ENCODE measurements around the gene U2AF1. TPM values are rescaled to one million over a fixed set of nuclear protein-coding genes. Genes with fewer than 3 reads are reported as not detected.
A peak's percentile ranks its signal among the peaks of the same experiment; 100 is the strongest.
"Not testable (repeated sequence)": the region's sequence is repeated elsewhere in the genome, so short reads cannot be mapped to it uniquely, and the experiment has no call there.

Gene U2AF1
- 13.3 TPM for total RNA-seq
- polyA plus RNA-seq, result 51.6 TPM
- long read RNA-seq, donor 1, transcript U2AF1-201 (8 exons, 962 nt), result major isoform, 10 of 12 reads
- long read RNA-seq, donor 1, partial matches to known transcripts, result 0 of 12 reads
- long read RNA-seq, donor 1, other reads (novel, unspliced or antisense), result 0 of 12 reads
- long read RNA-seq, donor 2, full-length matches to known transcripts, result 135 of 140 reads
- long read RNA-seq, donor 2, partial matches to known transcripts, result 0 of 140 reads
- long read RNA-seq, donor 2, other reads (novel, unspliced or antisense), result 5 of 140 reads
- long read RNA-seq, donor 3, transcript U2AF1-201 (8 exons, 962 nt), result major isoform, 97 of 137 reads
- long read RNA-seq, donor 3, transcript U2AF1-202 (8 exons, 940 nt), result minor isoform, 25 of 137 reads
- long read RNA-seq, donor 3, partial matches to known transcripts, result 0 of 137 reads
- long read RNA-seq, donor 3, other reads (novel, unspliced or antisense), result 5 of 137 reads
- long read RNA-seq, donor 4, transcript U2AF1-201 (8 exons, 962 nt), result major isoform, 28 of 50 reads
- long read RNA-seq, donor 4, transcript U2AF1-202 (8 exons, 940 nt), result minor isoform, 19 of 50 reads
- long read RNA-seq, donor 4, partial matches to known transcripts, result 0 of 50 reads
- long read RNA-seq, donor 4, other reads (novel, unspliced or antisense), result 0 of 50 reads
- long read RNA-seq, donor 5, transcript U2AF1-201 (8 exons, 962 nt), result major isoform, 82 of 140 reads
- long read RNA-seq, donor 5, transcript U2AF1-202 (8 exons, 940 nt), result minor isoform, 36 of 140 reads
- long read RNA-seq, donor 5, partial matches to known transcripts, result 16 of 140 reads
- long read RNA-seq, donor 5, other reads (novel, unspliced or antisense), result 0 of 140 reads
- long read RNA-seq, donor 6, transcript U2AF1-201 (8 exons, 962 nt), result major isoform, 32 of 53 reads
- long read RNA-seq, donor 6, transcript U2AF1-202 (8 exons, 940 nt), result minor isoform, 19 of 53 reads
- long read RNA-seq, donor 6, partial matches to known transcripts, result 0 of 53 reads
- long read RNA-seq, donor 6, other reads (novel, unspliced or antisense), result 0 of 53 reads
- long read RNA-seq, donor 7, transcript U2AF1-201 (8 exons, 962 nt), result major isoform, 63 of 90 reads
- long read RNA-seq, donor 7, transcript U2AF1-202 (8 exons, 940 nt), result minor isoform, 22 of 90 reads
- long read RNA-seq, donor 7, partial matches to known transcripts, result 5 of 90 reads
- long read RNA-seq, donor 7, other reads (novel, unspliced or antisense), result 0 of 90 reads
- long read RNA-seq, donor 8, transcript U2AF1-201 (8 exons, 962 nt), result major isoform, 27 of 38 reads
- long read RNA-seq, donor 8, transcript U2AF1-202 (8 exons, 940 nt), result minor isoform, 9 of 38 reads
- long read RNA-seq, donor 8, partial matches to known transcripts, result 0 of 38 reads
- long read RNA-seq, donor 8, other reads (novel, unspliced or antisense), result 0 of 38 reads
- long read RNA-seq, donor 9, full-length matches to known transcripts, result 71 of 71 reads
- long read RNA-seq, donor 9, partial matches to known transcripts, result 0 of 71 reads
- long read RNA-seq, donor 9, other reads (novel, unspliced or antisense), result 0 of 71 reads
- long read RNA-seq, donor 10, transcript U2AF1-201 (8 exons, 962 nt), result major isoform, 55 of 79 reads
- long read RNA-seq, donor 10, transcript U2AF1-202 (8 exons, 940 nt), result minor isoform, 22 of 79 reads
- long read RNA-seq, donor 10, partial matches to known transcripts, result 0 of 79 reads
- long read RNA-seq, donor 10, other reads (novel, unspliced or antisense), result 0 of 79 reads

- peak in 2 of 9 donors; percentile 1 to 20 for DNase-seq (ENCODE audit: low read depth in 6 of 9, low spot score in 9 of 9)
- not testable (repeated sequence) for H3K9me3 ChIP-seq (ENCODE audit: control insufficient read depth in 2 of 2, insufficient read depth in 1 of 2, low read length in 1 of 2); H3K4me1 ChIP-seq (ENCODE audit: control insufficient read depth in 2 of 2, insufficient read depth in 2 of 2, low read length in 2 of 2); H3K27me3 ChIP-seq (ENCODE audit: control insufficient read depth in 2 of 2, insufficient read depth in 1 of 2, low read length in 1 of 2); H3K36me3 ChIP-seq (ENCODE audit: control insufficient read depth in 2 of 2, insufficient read depth in 2 of 2, low read length in 1 of 2); H3K27ac ChIP-seq (ENCODE audit: low read depth in 1 of 2, low read length in 1 of 2)
- peak within 1 kb of the TSS; percentile 43 to 45 for H3K4me3 ChIP-seq (ENCODE audit: low read length in 2 of 2)
- WGBS, result under 1% methylated on average over 55 of the region's 107 CpGs
These were observed at the start of gene U2AF1 for GRCh38 chr21:43106965-43107793. TSS of gene U2AF1 (minus strand) at chr21:43107570. CDS start at chr21:43107494, 76 bp downstream.

- WGBS, result no CpG with 5 or more reads among the region's 33 CpGs
- not testable (repeated sequence) for H3K27me3 ChIP-seq (ENCODE audit: control insufficient read depth in 2 of 2, insufficient read depth in 1 of 2, low read length in 1 of 2); H3K9me3 ChIP-seq (ENCODE audit: control insufficient read depth in 2 of 2, insufficient read depth in 1 of 2, low read length in 1 of 2); DNase-seq (ENCODE audit: low read depth in 6 of 9, low spot score in 9 of 9); H3K4me1 ChIP-seq (ENCODE audit: control insufficient read depth in 2 of 2, insufficient read depth in 2 of 2, low read length in 2 of 2); H3K36me3 ChIP-seq (ENCODE audit: control insufficient read depth in 2 of 2, insufficient read depth in 2 of 2, low read length in 1 of 2); H3K27ac ChIP-seq (ENCODE audit: low read depth in 1 of 2, low read length in 1 of 2); H3K4me3 ChIP-seq (ENCODE audit: low read length in 2 of 2)
These were observed 46.2 kb upstream of the U2AF1 start for GRCh38 chr21:43153601-43154000.

- H3K4me1 ChIP-seq (ENCODE audit: control insufficient read depth in 2 of 2, insufficient read depth in 2 of 2, low read length in 2 of 2), result not testable (repeated sequence)
These were observed 42.0 kb upstream of the U2AF1 start for GRCh38 chr21:43149344-43149743.

GRCh38 chr21:43147999-43148398 lies 40.6 kb upstream of the U2AF1 start:
- DNase-seq (ENCODE audit: low read depth in 6 of 9, low spot score in 9 of 9); H3K36me3 ChIP-seq (ENCODE audit: control insufficient read depth in 2 of 2, insufficient read depth in 2 of 2, low read length in 1 of 2); H3K9me3 ChIP-seq (ENCODE audit: control insufficient read depth in 2 of 2, insufficient read depth in 1 of 2, low read length in 1 of 2); H3K27me3 ChIP-seq (ENCODE audit: control insufficient read depth in 2 of 2, insufficient read depth in 1 of 2, low read length in 1 of 2); H3K27ac ChIP-seq (ENCODE audit: low read depth in 1 of 2, low read length in 1 of 2); H3K4me3 ChIP-seq (ENCODE audit: low read length in 2 of 2); H3K4me1 ChIP-seq (ENCODE audit: control insufficient read depth in 2 of 2, insufficient read depth in 2 of 2, low read length in 2 of 2): not testable (repeated sequence)
- no CpG with 5 or more reads among the region's 7 CpGs for WGBS

More at GRCh38 chr21:43149344-43149743, 42.0 kb upstream of the U2AF1 start:
- not testable (repeated sequence) for H3K4me3 ChIP-seq (ENCODE audit: low read length in 2 of 2); H3K27ac ChIP-seq (ENCODE audit: low read depth in 1 of 2, low read length in 1 of 2); DNase-seq (ENCODE audit: low read depth in 6 of 9, low spot score in 9 of 9); H3K36me3 ChIP-seq (ENCODE audit: control insufficient read depth in 2 of 2, insufficient read depth in 2 of 2, low read length in 1 of 2); H3K27me3 ChIP-seq (ENCODE audit: control insufficient read depth in 2 of 2, insufficient read depth in 1 of 2, low read length in 1 of 2); H3K9me3 ChIP-seq (ENCODE audit: control insufficient read depth in 2 of 2, insufficient read depth in 1 of 2, low read length in 1 of 2)
- no CpG with 5 or more reads among the region's 11 CpGs for WGBS

GRCh38 chr21:43146637-43147036 lies 39.3 kb upstream of the U2AF1 start:
- not testable (repeated sequence) for H3K4me1 ChIP-seq (ENCODE audit: control insufficient read depth in 2 of 2, insufficient read depth in 2 of 2, low read length in 2 of 2); H3K27me3 ChIP-seq (ENCODE audit: control insufficient read depth in 2 of 2, insufficient read depth in 1 of 2, low read length in 1 of 2); H3K9me3 ChIP-seq (ENCODE audit: control insufficient read depth in 2 of 2, insufficient read depth in 1 of 2, low read length in 1 of 2); DNase-seq (ENCODE audit: low read depth in 6 of 9, low spot score in 9 of 9); H3K36me3 ChIP-seq (ENCODE audit: control insufficient read depth in 2 of 2, insufficient read depth in 2 of 2, low read length in 1 of 2); H3K4me3 ChIP-seq (ENCODE audit: low read length in 2 of 2); H3K27ac ChIP-seq (ENCODE audit: low read depth in 1 of 2, low read length in 1 of 2)
- WGBS, result no CpG with 5 or more reads among the region's 12 CpGs

- not testable (repeated sequence) for H3K36me3 ChIP-seq (ENCODE audit: control insufficient read depth in 2 of 2, insufficient read depth in 2 of 2, low read length in 1 of 2); H3K4me1 ChIP-seq (ENCODE audit: control insufficient read depth in 2 of 2, insufficient read depth in 2 of 2, low read length in 2 of 2); H3K4me3 ChIP-seq (ENCODE audit: low read length in 2 of 2); H3K27me3 ChIP-seq (ENCODE audit: control insufficient read depth in 2 of 2, insufficient read depth in 1 of 2, low read length in 1 of 2); DNase-seq (ENCODE audit: low read depth in 6 of 9, low spot score in 9 of 9); H3K9me3 ChIP-seq (ENCODE audit: control insufficient read depth in 2 of 2, insufficient read depth in 1 of 2, low read length in 1 of 2); H3K27ac ChIP-seq (ENCODE audit: low read depth in 1 of 2, low read length in 1 of 2)
- WGBS, result 100% methylated on average over 1 of the region's 17 CpGs
These were observed 34.0 kb upstream of the U2AF1 start for GRCh38 chr21:43141407-43141806.

- H3K4me1 ChIP-seq (ENCODE audit: control insufficient read depth in 2 of 2, insufficient read depth in 2 of 2, low read length in 2 of 2); H3K9me3 ChIP-seq (ENCODE audit: control insufficient read depth in 2 of 2, insufficient read depth in 1 of 2, low read length in 1 of 2); H3K4me3 ChIP-seq (ENCODE audit: low read length in 2 of 2); H3K36me3 ChIP-seq (ENCODE audit: control insufficient read depth in 2 of 2, insufficient read depth in 2 of 2, low read length in 1 of 2); H3K27ac ChIP-seq (ENCODE audit: low read depth in 1 of 2, low read length in 1 of 2); H3K27me3 ChIP-seq (ENCODE audit: control insufficient read depth in 2 of 2, insufficient read depth in 1 of 2, low read length in 1 of 2); DNase-seq (ENCODE audit: low read depth in 6 of 9, low spot score in 9 of 9): not testable (repeated sequence)
- WGBS, result 30% methylated on average over 4 of the region's 8 CpGs
These were observed 31.6 kb upstream of the U2AF1 start for GRCh38 chr21:43138944-43139343.

- not testable (repeated sequence) for H3K36me3 ChIP-seq (ENCODE audit: control insufficient read depth in 2 of 2, insufficient read depth in 2 of 2, low read length in 1 of 2); H3K9me3 ChIP-seq (ENCODE audit: control insufficient read depth in 2 of 2, insufficient read depth in 1 of 2, low read length in 1 of 2); DNase-seq (ENCODE audit: low read depth in 6 of 9, low spot score in 9 of 9); H3K4me1 ChIP-seq (ENCODE audit: control insufficient read depth in 2 of 2, insufficient read depth in 2 of 2, low read length in 2 of 2); H3K27me3 ChIP-seq (ENCODE audit: control insufficient read depth in 2 of 2, insufficient read depth in 1 of 2, low read length in 1 of 2); H3K4me3 ChIP-seq (ENCODE audit: low read length in 2 of 2); H3K27ac ChIP-seq (ENCODE audit: low read depth in 1 of 2, low read length in 1 of 2)
- WGBS, result no CpG with 5 or more reads among the region's 10 CpGs
These were observed 27.1 kb upstream of the U2AF1 start for GRCh38 chr21:43134520-43134919.
